ENCODE results near the gene CPNE8. TPM values are rescaled to one million over a fixed set of nuclear protein-coding genes. Genes with fewer than 3 reads are reported as not detected.
A peak's percentile ranks its signal among the peaks of the same experiment; 100 is the strongest.

Gene CPNE8
- total and polyA plus RNA-seq, 10 of the 15 experiments (the other 5 are each of a cell fraction or from before 2014, with no cell fraction given), result 11.3 to 38.4 (median 18.9) TPM

GRCh38 chr12:38905480-38906351 lies at the start of gene CPNE8 (continued):
- TF ChIP-seq, protein P1, sequence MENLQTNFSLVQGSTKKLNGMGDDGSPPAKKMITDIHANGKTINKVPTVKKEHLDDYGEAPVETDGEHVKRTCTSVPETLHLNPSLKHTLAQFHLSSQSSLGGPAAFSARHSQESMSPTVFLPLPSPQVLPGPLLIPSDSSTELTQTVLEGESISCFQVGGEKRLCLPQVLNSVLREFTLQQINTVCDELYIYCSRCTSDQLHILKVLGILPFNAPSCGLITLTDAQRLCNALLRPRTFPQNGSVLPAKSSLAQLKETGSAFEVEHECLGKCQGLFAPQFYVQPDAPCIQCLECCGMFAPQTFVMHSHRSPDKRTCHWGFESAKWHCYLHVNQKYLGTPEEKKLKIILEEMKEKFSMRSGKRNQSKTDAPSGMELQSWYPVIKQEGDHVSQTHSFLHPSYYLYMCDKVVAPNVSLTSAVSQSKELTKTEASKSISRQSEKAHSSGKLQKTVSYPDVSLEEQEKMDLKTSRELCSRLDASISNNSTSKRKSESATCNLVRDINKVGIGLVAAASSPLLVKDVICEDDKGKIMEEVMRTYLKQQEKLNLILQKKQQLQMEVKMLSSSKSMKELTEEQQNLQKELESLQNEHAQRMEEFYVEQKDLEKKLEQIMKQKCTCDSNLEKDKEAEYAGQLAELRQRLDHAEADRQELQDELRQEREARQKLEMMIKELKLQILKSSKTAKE (IDR thresholded peaks at IDR 0.05; ENCODE audit: low read depth, poor library complexity, severe bottlenecking), result no peak
- TF ChIP-seq TAF1 (IDR thresholded peaks at IDR 0.05; ENCODE audit: borderline replicate concordance, low read depth, low read length) (peak; percentile 42; the same call in 1 of the 2 replicates), POLR2AphosphoS2 (IDR thresholded peaks at IDR 0.05; ENCODE audit: low read depth, low read length) (peak; percentile 53; the same call in 1 of the 2 replicates), SUPT20H (IDR thresholded peaks at IDR 0.05; ENCODE audit: borderline replicate concordance, control insufficient read depth, low read depth, low read length) (no peak), SMAD5 (IDR thresholded peaks at IDR 0.05; ENCODE audit: low read depth) (peak; percentile 29; the same call in 1 of the 2 replicates), SREBF1 (IDR thresholded peaks at IDR 0.05; ENCODE audit: low read length) (no peak; the same call in 1 of the 2 replicates), FOXK2 (IDR thresholded peaks at IDR 0.05) (no peak), MYB (IDR thresholded peaks at IDR 0.05; ENCODE audit: borderline replicate concordance, low read depth, low read length) (no peak), NFYA (IDR thresholded peaks at IDR 0.05; ENCODE audit: borderline replicate concordance, low read depth, low read length) (no peak), JUNB (IDR thresholded peaks at IDR 0.05) (no peak), TCF7 (IDR thresholded peaks at IDR 0.05; ENCODE audit: borderline replicate concordance) (no peak), PAX5 (IDR thresholded peaks at IDR 0.05; ENCODE audit: borderline replicate concordance, low read depth, low read length) (no peak), RAD21 (IDR thresholded peaks at IDR 0.05; ENCODE audit: insufficient read depth, low read depth, low read length) (no peak), TCF3 (IDR thresholded peaks at IDR 0.05; ENCODE audit: borderline replicate concordance, insufficient read depth, low read depth, low read length) (0 out of 2 replicates have a peak, but pooled peaks have one; percentile 44), IKZF1 (conservative IDR thresholded peaks at IDR 0.05) (peak; percentile 89), MTA3 (IDR thresholded peaks at IDR 0.05; ENCODE audit: borderline replicate concordance, low read length) (peak; percentile 13; the same call in 1 of the 2 replicates), CHD4 (IDR thresholded peaks at IDR 0.05) (no peak), PAX8 (IDR thresholded peaks at IDR 0.05) (no peak)
- TF ChIP-seq, protein P2, sequence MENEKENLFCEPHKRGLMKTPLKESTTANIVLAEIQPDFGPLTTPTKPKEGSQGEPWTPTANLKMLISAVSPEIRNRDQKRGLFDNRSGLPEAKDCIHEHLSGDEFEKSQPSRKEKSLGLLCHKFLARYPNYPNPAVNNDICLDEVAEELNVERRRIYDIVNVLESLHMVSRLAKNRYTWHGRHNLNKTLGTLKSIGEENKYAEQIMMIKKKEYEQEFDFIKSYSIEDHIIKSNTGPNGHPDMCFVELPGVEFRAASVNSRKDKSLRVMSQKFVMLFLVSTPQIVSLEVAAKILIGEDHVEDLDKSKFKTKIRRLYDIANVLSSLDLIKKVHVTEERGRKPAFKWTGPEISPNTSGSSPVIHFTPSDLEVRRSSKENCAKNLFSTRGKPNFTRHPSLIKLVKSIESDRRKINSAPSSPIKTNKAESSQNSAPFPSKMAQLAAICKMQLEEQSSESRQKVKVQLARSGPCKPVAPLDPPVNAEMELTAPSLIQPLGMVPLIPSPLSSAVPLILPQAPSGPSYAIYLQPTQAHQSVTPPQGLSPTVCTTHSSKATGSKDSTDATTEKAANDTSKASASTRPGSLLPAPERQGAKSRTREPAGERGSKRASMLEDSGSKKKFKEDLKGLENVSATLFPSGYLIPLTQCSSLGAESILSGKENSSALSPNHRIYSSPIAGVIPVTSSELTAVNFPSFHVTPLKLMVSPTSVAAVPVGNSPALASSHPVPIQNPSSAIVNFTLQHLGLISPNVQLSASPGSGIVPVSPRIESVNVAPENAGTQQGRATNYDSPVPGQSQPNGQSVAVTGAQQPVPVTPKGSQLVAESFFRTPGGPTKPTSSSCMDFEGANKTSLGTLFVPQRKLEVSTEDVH (IDR thresholded peaks at IDR 0.05; ENCODE audit: low read depth, partially characterized antibody), result no peak
- TF ChIP-seq, protein P3, sequence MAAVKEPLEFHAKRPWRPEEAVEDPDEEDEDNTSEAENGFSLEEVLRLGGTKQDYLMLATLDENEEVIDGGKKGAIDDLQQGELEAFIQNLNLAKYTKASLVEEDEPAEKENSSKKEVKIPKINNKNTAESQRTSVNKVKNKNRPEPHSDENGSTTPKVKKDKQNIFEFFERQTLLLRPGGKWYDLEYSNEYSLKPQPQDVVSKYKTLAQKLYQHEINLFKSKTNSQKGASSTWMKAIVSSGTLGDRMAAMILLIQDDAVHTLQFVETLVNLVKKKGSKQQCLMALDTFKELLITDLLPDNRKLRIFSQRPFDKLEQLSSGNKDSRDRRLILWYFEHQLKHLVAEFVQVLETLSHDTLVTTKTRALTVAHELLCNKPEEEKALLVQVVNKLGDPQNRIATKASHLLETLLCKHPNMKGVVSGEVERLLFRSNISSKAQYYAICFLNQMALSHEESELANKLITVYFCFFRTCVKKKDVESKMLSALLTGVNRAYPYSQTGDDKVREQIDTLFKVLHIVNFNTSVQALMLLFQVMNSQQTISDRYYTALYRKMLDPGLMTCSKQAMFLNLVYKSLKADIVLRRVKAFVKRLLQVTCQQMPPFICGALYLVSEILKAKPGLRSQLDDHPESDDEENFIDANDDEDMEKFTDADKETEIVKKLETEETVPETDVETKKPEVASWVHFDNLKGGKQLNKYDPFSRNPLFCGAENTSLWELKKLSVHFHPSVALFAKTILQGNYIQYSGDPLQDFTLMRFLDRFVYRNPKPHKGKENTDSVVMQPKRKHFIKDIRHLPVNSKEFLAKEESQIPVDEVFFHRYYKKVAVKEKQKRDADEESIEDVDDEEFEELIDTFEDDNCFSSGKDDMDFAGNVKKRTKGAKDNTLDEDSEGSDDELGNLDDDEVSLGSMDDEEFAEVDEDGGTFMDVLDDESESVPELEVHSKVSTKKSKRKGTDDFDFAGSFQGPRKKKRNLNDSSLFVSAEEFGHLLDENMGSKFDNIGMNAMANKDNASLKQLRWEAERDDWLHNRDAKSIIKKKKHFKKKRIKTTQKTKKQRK (IDR thresholded peaks at IDR 0.05; ENCODE audit: low read depth, low read length), result no peak
- TF ChIP-seq, protein P4, sequence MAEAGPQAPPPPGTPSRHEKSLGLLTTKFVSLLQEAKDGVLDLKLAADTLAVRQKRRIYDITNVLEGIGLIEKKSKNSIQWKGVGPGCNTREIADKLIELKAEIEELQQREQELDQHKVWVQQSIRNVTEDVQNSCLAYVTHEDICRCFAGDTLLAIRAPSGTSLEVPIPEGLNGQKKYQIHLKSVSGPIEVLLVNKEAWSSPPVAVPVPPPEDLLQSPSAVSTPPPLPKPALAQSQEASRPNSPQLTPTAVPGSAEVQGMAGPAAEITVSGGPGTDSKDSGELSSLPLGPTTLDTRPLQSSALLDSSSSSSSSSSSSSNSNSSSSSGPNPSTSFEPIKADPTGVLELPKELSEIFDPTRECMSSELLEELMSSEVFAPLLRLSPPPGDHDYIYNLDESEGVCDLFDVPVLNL (IDR thresholded peaks at IDR 0.05; ENCODE audit: low read depth, low read length), result no peak
